Glomerular endothelial cell (primary cell): ENCODE data around the gene TSTD1. TPM values are rescaled to one million over a fixed set of nuclear protein-coding genes. Genes with fewer than 3 reads are reported as not detected.

Experiments
- DNase-seq: peaks from one replicate; pipeline ENCODE4 v3.0.0-alpha.2; 2011; ENCODE audit warnings: low read depth, low spot score; ENCODE audit errors: extremely low read depth
- total RNA-seq: library from RNA; depleted of rRNA; stranded (reverse); fragments of >200 nt; gene quantifications from 2 replicates; pipeline ENCODE4 v1.2.3, GENCODE V29; 2015

TSTD1 gene
- total RNA-seq = 0.82 and 7.1 TPM in 2 replicates

- DNase-seq = no peak
Observed at GRCh38 chr1:161038523-161039153, at the start of gene TSTD1. Gene TSTD1, minus strand, starts transcription at chr1:161038964. Its CDS starts 75 bp downstream, at chr1:161038889.

- DNase-seq = no peak
Observed at GRCh38 chr1:161086457-161086856, 47.7 kb upstream of the TSTD1 start.

- DNase-seq = no peak
Observed at GRCh38 chr1:161085165-161085564, 46.4 kb upstream of the TSTD1 start.

- no peak for DNase-seq
Observed at GRCh38 chr1:161084597-161084988, 45.8 kb upstream of the TSTD1 start.

GRCh38 chr1:161083748-161084596 lies 45.2 kb upstream of the TSTD1 start:
- no peak for DNase-seq

GRCh38 chr1:161082996-161083747 lies 44.4 kb upstream of the TSTD1 start:
- DNase-seq = no peak

GRCh38 chr1:161082483-161082882 lies 43.7 kb upstream of the TSTD1 start:
- DNase-seq = no peak

GRCh38 chr1:161081519-161081918 lies 42.8 kb upstream of the TSTD1 start:
- no peak for DNase-seq

- DNase-seq = no peak
Observed at GRCh38 chr1:161080441-161081405, 42.0 kb upstream of the TSTD1 start.

- DNase-seq = no peak
Observed at GRCh38 chr1:161079436-161080110, 40.8 kb upstream of the TSTD1 start.

- no peak for DNase-seq
Observed at GRCh38 chr1:161077426-161077825, 38.7 kb upstream of the TSTD1 start.

GRCh38 chr1:161076410-161076809 lies 37.6 kb upstream of the TSTD1 start:
- DNase-seq = no peak

GRCh38 chr1:161074676-161075368 lies 36.1 kb upstream of the TSTD1 start:
- no peak for DNase-seq

GRCh38 chr1:161073474-161074121 lies 34.8 kb upstream of the TSTD1 start:
- DNase-seq = no peak

GRCh38 chr1:161072751-161073449 lies 34.1 kb upstream of the TSTD1 start:
- no peak for DNase-seq

GRCh38 chr1:161071886-161072371 lies 33.2 kb upstream of the TSTD1 start:
- DNase-seq = no peak

GRCh38 chr1:161070761-161071160 lies 32.0 kb upstream of the TSTD1 start:
- DNase-seq = no peak

- DNase-seq = no peak
Observed at GRCh38 chr1:161069731-161070270, 31.0 kb upstream of the TSTD1 start, which contains the start of gene ARHGAP30. Gene ARHGAP30, minus strand, starts transcription at chr1:161069891. Its CDS starts 267 bp downstream, at chr1:161069624.
